MM.1S (cell line): ENCODE results near the gene UBE2U.
"Not testable (repeated sequence)": the region's sequence is repeated elsewhere in the genome, so short reads cannot be mapped to it uniquely, and the experiment has no call there.

Experiments used
- DNase-seq: peaks from one replicate; pipeline ENCODE4 v3.0.0-alpha.2; 2015
- H2AFZ ChIP-seq: fragments of 300-600 bp; sonication (generic); 2 replicates; pipeline ENCODE4 v1.6.0; 2016; ENCODE audit warnings: antibody characterized with exemption, low read length
- H3F3A ChIP-seq: fragments of 300-600 bp; sonication (generic); 2 replicates; pipeline ENCODE4 v1.6.1; 2016; ENCODE audit warnings: mild to moderate bottlenecking, antibody characterized with exemption, low read length, moderate library complexity, mixed read lengths; ENCODE audit not compliant: insufficient read depth
- H3K27ac ChIP-seq: fragments of 300-600 bp; sonication (generic); 2 replicates; pipeline ENCODE4 v1.5.1; 2016; ENCODE audit warnings: mild to moderate bottlenecking, low read length
- H3K27me3 ChIP-seq: fragments of 300-600 bp; sonication (generic); replicated peaks from 2 replicates; pipeline ENCODE4 v1.6.0; 2016; ENCODE audit warnings: low read length; ENCODE audit not compliant: insufficient read depth
- H3K36me3 ChIP-seq: fragments of 300-600 bp; sonication (generic); replicated peaks from 2 replicates; pipeline ENCODE4 v1.6.1; 2016; ENCODE audit warnings: mild to moderate bottlenecking, low read length, mixed read lengths; ENCODE audit not compliant: insufficient read depth
- H3K4me1 ChIP-seq: fragments of 300-600 bp; sonication (generic); 2 replicates; pipeline ENCODE4 v1.6.1; 2016; ENCODE audit warnings: low read length, mixed read lengths
- H3K4me2 ChIP-seq: fragments of 300-600 bp; sonication (generic); 2 replicates; pipeline ENCODE4 v1.6.0; 2016; ENCODE audit warnings: low read depth, low read length
- H3K4me3 ChIP-seq: fragments of 300-600 bp; sonication (generic); 2 replicates; pipeline ENCODE4 v1.5.1; 2016; ENCODE audit warnings: low read length, mixed read lengths
- H3K79me2 ChIP-seq: fragments of 300-600 bp; sonication (generic); 2 replicates; pipeline ENCODE4 v1.6.1; 2016; ENCODE audit warnings: mixed run types, low read length, mixed read lengths
- H3K9ac ChIP-seq: fragments of 300-600 bp; sonication (generic); 2 replicates; pipeline ENCODE4 v1.6.1; 2016; ENCODE audit warnings: low read length, mixed read lengths
- H3K9me2 ChIP-seq: fragments of 300-600 bp; sonication (generic); replicated peaks from 2 replicates; pipeline ENCODE4 v1.6.1; 2016; ENCODE audit warnings: mild to moderate bottlenecking, low read length, mixed read lengths; ENCODE audit not compliant: insufficient read depth
- H3K9me3 ChIP-seq: fragments of 300-600 bp; sonication (generic); replicated peaks from 2 replicates; pipeline ENCODE4 v1.6.1; 2016; ENCODE audit warnings: mild to moderate bottlenecking, low read length, mixed read lengths; ENCODE audit not compliant: insufficient read depth
- H4K20me1 ChIP-seq: fragments of 300-600 bp; sonication (generic); 2 replicates; pipeline ENCODE4 v1.6.1; 2016; ENCODE audit warnings: mild to moderate bottlenecking, low read length, moderate library complexity, mixed read lengths; ENCODE audit not compliant: insufficient read depth
- CTCF ChIP-seq: fragments of 300-600 bp; sonication (generic); IDR thresholded peaks from 2 replicates; pipeline ENCODE4 v1.5.1; 2016; ENCODE audit warnings: antibody characterized with exemption, low read length, mixed read lengths
- EZH2 ChIP-seq: fragments of 300-600 bp; sonication (generic); optimal IDR thresholded peaks from 2 replicates; pipeline ENCODE3; 2017; ENCODE audit warnings: low read depth, mild to moderate bottlenecking, antibody characterized with exemption, low read length, mixed read lengths
- EZH2phosphoT487 ChIP-seq: fragments of 300-600 bp; sonication (generic); IDR thresholded peaks from 2 replicates; pipeline ENCODE4 v1.6.1; 2018; ENCODE audit warnings: antibody characterized with exemption, low read length

Gene UBE2U

GRCh38 chr1:64246294-64246917, 43.0 kb downstream of the UBE2U start:
- no peak overlapping the region for H3K4me2 ChIP-seq
- no peaks in the 10 kb centered on the region for H3K9me3 ChIP-seq
- H3K9me2 ChIP-seq, result no peaks in the 10 kb centered on the region
- no peak overlapping the region for H2AFZ ChIP-seq
- no peaks in the 10 kb centered on the region for H3F3A ChIP-seq
- H3K4me3 ChIP-seq, result no peak overlapping the region
- peak; percentile 41 for DNase-seq
- H3K27ac ChIP-seq, result no peak overlapping the region
- no peaks in the 10 kb centered on the region for H3K36me3 ChIP-seq
- H3K4me1 ChIP-seq, result peaks cover 6% of the 10 kb centered on the region; the same call in 1 of the 2 replicates
- no peak overlapping the region for H3K9ac ChIP-seq
- no peak for TF ChIP-seq EZH2phosphoT487
- TF ChIP-seq CTCF, result peak; percentile 76
- TF ChIP-seq EZH2, result no peak
- no peaks in the 10 kb centered on the region for H3K27me3 ChIP-seq
- no peaks in the 10 kb centered on the region for H4K20me1 ChIP-seq
- H3K79me2 ChIP-seq, result no peaks in the 10 kb centered on the region

GRCh38 chr1:64248065-64248464, 44.6 kb downstream of the UBE2U start:
- Histone ChIP-seq H3K4me3 (no peak overlapping the region), H3K9me3 (no peaks in the 10 kb centered on the region), H2AFZ (no peak overlapping the region), H3K4me2 (no peak overlapping the region), H3K9ac (no peak overlapping the region), H3K4me1 (peaks cover 6% of the 10 kb centered on the region; the same call in 1 of the 2 replicates), H3K36me3 (no peaks in the 10 kb centered on the region), H3K9me2 (no peaks in the 10 kb centered on the region), H3K27me3 (no peaks in the 10 kb centered on the region), H3K79me2 (no peaks in the 10 kb centered on the region), H3F3A (no peaks in the 10 kb centered on the region), H3K27ac (no peak overlapping the region), H4K20me1 (no peaks in the 10 kb centered on the region)
- TF ChIP-seq EZH2 (no peak), EZH2phosphoT487 (no peak), CTCF (no peak)
- DNase-seq, result no peak

GRCh38 chr1:64250472-64250871, 47.0 kb downstream of the UBE2U start:
- H3K9ac ChIP-seq, H3K4me2 ChIP-seq, H4K20me1 ChIP-seq, H3K27ac ChIP-seq, H2AFZ ChIP-seq, H3K27me3 ChIP-seq, H3K9me2 ChIP-seq, H3K79me2 ChIP-seq, H3K36me3 ChIP-seq, DNase-seq, H3F3A ChIP-seq, H3K9me3 ChIP-seq, H3K4me1 ChIP-seq, H3K4me3 ChIP-seq: not testable (repeated sequence)

GRCh38 chr1:64251971-64252370, 48.5 kb downstream of the UBE2U start:
- H3K27ac ChIP-seq, result no peak overlapping the region
- H3K79me2 ChIP-seq, result no peaks in the 10 kb centered on the region
- DNase-seq, result no peak
- H3K9ac ChIP-seq, result no peak overlapping the region
- H3K27me3 ChIP-seq, result no peaks in the 10 kb centered on the region
- H4K20me1 ChIP-seq, result no peaks in the 10 kb centered on the region
- no peaks in the 10 kb centered on the region for H3K4me1 ChIP-seq
- TF ChIP-seq EZH2phosphoT487 (no peak), CTCF (no peak), EZH2 (no peak)
- no peak overlapping the region for H3K4me2 ChIP-seq
- no peak overlapping the region for H2AFZ ChIP-seq
- H3F3A ChIP-seq, result no peaks in the 10 kb centered on the region
- no peak overlapping the region for H3K4me3 ChIP-seq
- no peaks in the 10 kb centered on the region for H3K9me3 ChIP-seq
- no peaks in the 10 kb centered on the region for H3K36me3 ChIP-seq
- H3K9me2 ChIP-seq, result no peaks in the 10 kb centered on the region

GRCh38 chr1:64257233-64257632, 53.8 kb downstream of the UBE2U start:
- H4K20me1 ChIP-seq, H3K27ac ChIP-seq, H3K9me2 ChIP-seq, H3K4me1 ChIP-seq, H2AFZ ChIP-seq, H3K4me3 ChIP-seq, H3F3A ChIP-seq, H3K9ac ChIP-seq, H3K36me3 ChIP-seq, H3K4me2 ChIP-seq, H3K9me3 ChIP-seq, H3K27me3 ChIP-seq, DNase-seq, H3K79me2 ChIP-seq: not testable (repeated sequence)
